LoVo (cell line): ENCODE measurements around the gene ASB8.

Experiments used
- DNase-seq: peaks from one replicate; pipeline ENCODE4 v3.0.0-alpha.2; 2016; ENCODE audit warnings: low spot score

ASB8 gene

GRCh38 chr12:48157018-48157888, at the start of gene ASB8:
Gene ASB8 (minus strand): TSS chr12:48157515. CDS start chr12:48153496, 4,019 bp downstream.
- peak; percentile 100 for DNase-seq

DNA sequence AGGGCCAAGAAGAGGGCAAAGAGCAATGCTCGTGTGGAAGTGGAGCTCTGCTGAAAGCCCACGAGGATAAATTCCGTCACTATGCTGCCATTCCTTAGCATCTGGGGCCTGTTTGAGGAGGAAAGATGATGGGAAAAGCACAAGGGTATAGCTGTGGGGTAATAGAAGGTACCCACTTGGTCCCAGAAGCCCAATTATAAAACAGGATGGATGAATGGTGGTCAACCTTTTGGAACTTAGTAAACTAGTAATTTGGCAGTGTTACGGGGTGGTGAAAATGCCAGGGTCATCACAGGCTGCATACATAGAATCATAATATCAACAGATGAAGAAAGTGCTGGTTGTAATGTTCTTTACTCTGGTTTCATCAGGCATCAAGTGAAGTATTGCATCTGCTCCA, 45.9 kb upstream of the ASB8 start, which contains the start of gene OR10AD1:
TSS of gene OR10AD1 (minus strand) at position 101 of the 400 bp plus-strand sequence. CDS start at position 101, 0 bp downstream.
- no peak for DNase-seq

DNA sequence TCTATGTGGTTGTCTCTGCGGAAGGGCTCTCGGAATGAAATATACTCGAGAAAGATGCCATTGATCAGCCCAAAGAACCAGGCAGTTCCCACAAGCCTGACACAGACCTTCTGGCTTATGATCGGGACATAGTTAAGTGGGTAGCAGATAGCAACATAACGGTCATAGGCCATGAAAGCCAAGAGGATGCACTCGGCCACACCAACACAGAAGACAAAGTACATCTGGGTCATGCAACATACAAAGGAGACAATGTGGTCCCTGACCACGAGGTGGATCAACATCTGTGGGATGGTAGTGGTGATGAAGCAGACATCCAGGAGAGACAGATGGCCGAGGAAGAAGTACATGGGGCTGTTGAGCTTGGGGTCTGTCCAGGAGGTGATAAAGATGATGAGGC, 45.5 kb upstream of the ASB8 start:
- DNase-seq: no peak

DNA sequence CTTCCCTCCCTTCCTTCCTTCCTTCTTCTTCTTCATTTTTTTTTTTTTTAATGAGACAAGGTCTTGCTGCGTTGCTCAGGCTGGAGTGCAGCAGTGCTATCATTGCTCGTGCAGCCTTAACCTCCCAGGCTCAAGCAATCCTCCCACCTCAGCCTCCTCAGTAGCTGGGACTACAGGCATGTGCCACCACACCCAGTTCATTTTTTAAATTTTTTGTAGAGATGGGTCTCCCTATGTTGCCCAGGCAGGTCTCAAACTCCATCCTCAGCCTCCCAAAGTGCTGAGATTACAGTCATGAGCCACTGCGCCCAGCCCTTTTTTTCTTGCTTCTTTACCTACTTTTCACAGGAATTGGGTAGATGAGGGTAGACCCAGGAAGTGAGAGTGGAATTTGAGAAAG, 44.2 kb upstream of the ASB8 start:
- no peak for DNase-seq

DNA sequence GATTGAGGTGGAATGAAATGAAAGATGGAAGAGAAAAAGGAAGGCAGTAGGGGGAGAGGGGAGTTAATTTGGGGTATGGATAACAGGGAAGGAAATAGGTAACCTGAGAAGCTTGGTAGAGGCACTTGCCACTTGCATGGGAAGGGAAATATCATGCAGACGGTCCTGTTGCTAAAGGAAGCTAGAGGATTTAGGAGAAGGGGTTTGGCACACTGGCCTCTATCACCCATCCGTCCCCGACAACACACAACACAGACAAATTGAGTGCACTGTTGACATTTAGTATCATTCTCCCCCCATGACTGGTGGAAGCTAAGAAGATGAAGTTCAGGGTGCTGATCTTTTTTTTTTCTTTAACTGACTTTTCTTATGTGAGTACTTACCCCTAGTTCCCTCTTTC, 43.8 kb upstream of the ASB8 start:
- no peak for DNase-seq

DNA sequence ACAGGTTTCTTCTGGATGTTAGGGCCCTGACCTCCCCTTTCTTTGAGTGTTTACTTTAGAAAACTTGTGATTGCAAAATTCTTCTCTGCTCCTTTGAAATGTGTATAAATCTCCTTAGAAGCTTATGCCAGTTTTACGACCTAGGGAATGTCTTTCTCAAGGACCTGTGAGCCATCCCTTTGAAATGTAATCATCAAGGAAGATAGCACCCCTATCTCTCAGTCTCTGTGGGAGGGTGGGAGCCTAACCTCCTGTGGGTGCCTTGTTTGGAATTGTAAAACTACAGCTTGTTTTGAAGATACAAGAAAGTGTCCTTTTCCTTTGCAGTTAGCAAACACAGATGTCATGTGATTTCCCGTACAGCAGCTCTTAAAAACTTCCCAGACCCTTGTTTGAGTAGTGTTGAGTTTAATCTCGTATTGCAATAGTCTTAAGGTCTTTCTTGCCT, 42.5 kb upstream of the ASB8 start:
- peak; percentile 35 for DNase-seq

DNA sequence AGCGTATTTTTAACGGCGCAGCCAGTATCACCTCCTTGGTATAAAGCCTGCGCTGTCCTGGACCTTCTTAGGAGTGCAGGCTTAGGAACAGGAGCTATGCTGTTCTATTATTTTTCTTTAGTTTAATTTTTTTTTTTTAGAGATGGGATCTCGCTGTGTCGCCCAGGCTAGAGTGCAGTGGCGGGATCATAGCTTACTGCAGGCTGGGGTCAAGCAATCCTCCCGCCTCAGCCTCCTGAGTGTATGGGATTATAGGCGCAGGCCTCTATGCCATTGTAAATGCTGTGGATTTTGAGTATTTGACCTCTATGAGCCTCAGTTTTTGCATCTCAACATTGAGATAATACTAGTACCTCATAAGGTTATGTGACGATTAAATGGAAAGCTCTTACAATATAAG, 41.7 kb upstream of the ASB8 start:
- no peak for DNase-seq

DNA sequence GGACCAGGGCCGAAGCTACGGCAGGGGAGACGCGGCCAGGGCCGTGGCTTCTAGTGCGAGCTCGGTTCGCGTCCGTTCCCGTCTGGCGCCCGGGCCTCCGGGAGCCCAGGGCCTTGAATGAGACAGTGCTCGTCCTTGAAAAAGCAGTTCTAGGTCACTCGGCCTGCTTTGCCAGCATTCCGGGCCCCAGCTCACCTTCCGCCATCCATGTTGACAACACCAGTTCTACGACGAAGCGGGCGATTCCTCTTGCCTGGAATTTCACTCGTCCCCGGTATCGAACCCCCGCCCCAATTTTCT, 41.3 kb upstream of the ASB8 start:
- no peak for DNase-seq

GRCh38 chr12:48197971-48198671, 40.8 kb upstream of the ASB8 start:
- no peak for DNase-seq

- DNase-seq: no peak
Measured at GRCh38 chr12:48197549-48197970, 40.2 kb upstream of the ASB8 start.

- no peak for DNase-seq
Measured at GRCh38 chr12:48194799-48195201, 37.5 kb upstream of the ASB8 start.

- DNase-seq: no peak
Measured at GRCh38 chr12:48193623-48194022, 36.3 kb upstream of the ASB8 start.

GRCh38 chr12:48192861-48193260, 35.5 kb upstream of the ASB8 start:
- no peak for DNase-seq

DNA sequence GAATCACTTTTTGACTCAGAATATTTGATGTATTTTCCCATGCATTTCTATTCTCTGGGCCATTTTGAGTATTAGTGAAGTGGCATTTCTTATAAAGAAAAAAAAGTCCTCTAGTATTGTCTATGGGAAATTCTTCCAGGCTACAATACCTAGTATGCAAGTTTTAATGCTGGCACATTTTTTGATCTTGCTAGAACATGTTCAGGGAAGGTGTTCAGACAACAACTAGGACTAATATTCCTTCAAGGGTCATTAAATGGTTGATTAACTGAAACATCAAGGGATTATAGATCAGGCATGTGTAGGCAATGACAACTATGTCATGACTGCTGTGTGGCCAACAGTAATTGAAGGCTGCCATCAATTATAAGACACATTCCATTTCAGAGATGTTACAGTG, 33.8 kb upstream of the ASB8 start:
- no peak for DNase-seq

- peak; percentile 77 for DNase-seq
Measured at GRCh38 chr12:48189331-48190125, 32.2 kb upstream of the ASB8 start.

GRCh38 chr12:48187916-48188695, 30.8 kb upstream of the ASB8 start:
- no peak for DNase-seq

- no peak for DNase-seq
Measured at GRCh38 chr12:48185181-48185919, 28.0 kb upstream of the ASB8 start.

- DNase-seq: no peak
Measured at GRCh38 chr12:48184549-48184922, 27.2 kb upstream of the ASB8 start.

DNA sequence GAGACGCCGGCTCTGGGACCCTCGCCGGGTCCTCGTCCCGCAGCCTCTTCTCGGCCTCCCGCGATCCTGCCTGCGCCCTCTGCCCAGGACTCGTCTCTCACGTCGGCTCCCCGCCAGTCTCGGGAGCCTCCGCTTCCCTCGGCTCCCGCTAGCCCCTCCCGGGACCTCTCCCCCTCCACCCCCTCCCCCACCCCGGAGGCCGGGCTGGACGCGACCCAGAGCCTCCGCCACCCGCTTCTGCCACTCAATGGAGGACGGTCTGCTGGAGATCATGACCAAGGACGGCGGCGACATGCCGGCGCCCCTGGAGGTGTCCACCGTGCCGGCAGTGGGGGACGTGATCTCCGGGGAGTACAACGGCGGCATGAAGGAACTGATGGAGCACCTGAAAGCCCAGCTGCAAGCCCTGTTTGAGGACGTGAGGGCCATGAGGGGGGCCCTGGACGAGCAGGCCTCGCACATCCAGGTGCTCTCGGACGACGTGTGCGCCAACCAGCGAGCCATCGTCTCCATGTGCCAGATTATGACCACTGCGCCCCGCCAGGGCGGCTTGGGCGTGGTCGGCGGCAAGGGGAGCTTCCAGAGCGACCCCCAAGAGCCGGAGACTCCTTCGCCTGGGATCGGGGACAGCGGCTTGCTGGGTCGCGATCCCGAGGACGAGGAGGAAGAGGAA, 26.7 kb upstream of the ASB8 start:
- DNase-seq: no peak

DNA sequence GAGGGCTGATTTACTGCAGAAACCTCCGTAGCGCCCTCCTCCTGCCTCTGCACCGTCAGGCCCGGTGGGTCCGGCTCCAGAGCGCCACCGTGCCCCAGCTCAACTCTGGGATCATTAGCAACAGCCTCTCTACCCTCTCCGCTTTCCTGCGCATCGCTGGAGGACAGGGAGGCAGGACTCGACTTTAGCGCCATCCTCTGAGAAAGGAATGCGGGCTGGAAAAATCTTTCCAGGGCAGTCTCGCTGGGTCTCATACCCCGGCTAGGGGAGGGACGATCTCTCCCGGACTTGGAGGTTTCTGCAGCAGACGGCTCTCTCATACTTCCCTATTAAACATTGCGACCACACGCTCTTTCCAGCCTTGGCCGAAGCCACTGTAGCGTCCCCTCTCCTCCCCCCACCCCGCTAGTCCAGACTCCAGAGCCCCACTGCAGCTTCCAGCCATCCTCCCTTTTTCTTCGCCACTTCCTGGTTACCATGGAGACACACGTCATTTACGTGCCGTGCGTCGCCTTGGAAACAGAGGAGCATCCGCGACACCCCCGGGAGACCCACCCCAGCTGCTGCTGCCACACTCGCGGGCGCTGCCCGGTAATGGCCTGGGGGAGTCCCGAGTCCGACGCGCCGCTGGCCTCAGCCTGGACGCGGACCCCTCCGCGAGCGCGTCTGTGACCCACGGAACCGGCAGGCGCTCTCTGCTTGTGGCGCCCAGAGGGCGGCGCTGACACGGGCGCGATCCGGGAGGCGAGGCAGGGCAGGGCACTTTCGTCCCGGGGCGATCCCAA, 26.0 kb upstream of the ASB8 start, which contains the start of gene CCDC184:
TSS of gene CCDC184 (plus strand) at position 554 of the 785 bp plus-strand sequence. CDS start 479 bp downstream, outside the sequence.
- DNase-seq: peak; percentile 49
